Measurements from ENCODE around the gene GABRA5. TPM values are rescaled to one million over a fixed set of nuclear protein-coding genes. Genes with fewer than 3 reads are reported as not detected.

GABRA5 gene
- total RNA-seq, 2 donors from 2014 or later, result 3.8 to 4.4 TPM

GRCh38 chr15:26934848-26935247 lies 68.0 kb downstream of the GABRA5 start:
- no peaks in the 10 kb centered on the region for H3K4me1 Mint-ChIP-seq
- H3K4me1 ChIP-seq (ENCODE audit: control insufficient read depth, insufficient read depth, low read length), result no peaks in the 10 kb centered on the region
- no peaks in the 10 kb centered on the region for H3K9me3 ChIP-seq (ENCODE audit: control insufficient read depth, low read length)
- WGBS, 2 experiments (ENCODE audit: insufficient coverage in 1 of 2, insufficient read length in 1 of 2), result 88 to 97% methylated on average over 5 to 6 of the region's 6 CpGs
- H3K9me3 Mint-ChIP-seq, result no peaks in the 10 kb centered on the region
- no peak overlapping the region for H3K9ac ChIP-seq (ENCODE audit: extremely low read depth, low read length, poor library complexity, severe bottlenecking)
- H3K36me3 Mint-ChIP-seq (ENCODE audit: low read depth), result no peaks in the 10 kb centered on the region
- no peaks in the 10 kb centered on the region for H3K27me3 Mint-ChIP-seq (ENCODE audit: insufficient read depth)
- H3K4me3 ChIP-seq (ENCODE audit: low read length), result no peak overlapping the region
- H3K27me3 ChIP-seq (ENCODE audit: control insufficient read depth, insufficient read depth, low read length, poor library complexity, severe bottlenecking), result no peaks in the 10 kb centered on the region
- H3K27ac Mint-ChIP-seq, result no peak overlapping the region
- TF ChIP-seq CTCF (conservative IDR thresholded peaks at IDR 0.05), result no peak
- no peak for DNase-seq
- no peak overlapping the region for H3K27ac ChIP-seq (ENCODE audit: low read depth, low read length)
- no peak overlapping the region for H3K4me3 Mint-ChIP-seq
- H3K36me3 ChIP-seq (ENCODE audit: control insufficient read depth, insufficient read depth, low read length), result no peaks in the 10 kb centered on the region

DNA sequence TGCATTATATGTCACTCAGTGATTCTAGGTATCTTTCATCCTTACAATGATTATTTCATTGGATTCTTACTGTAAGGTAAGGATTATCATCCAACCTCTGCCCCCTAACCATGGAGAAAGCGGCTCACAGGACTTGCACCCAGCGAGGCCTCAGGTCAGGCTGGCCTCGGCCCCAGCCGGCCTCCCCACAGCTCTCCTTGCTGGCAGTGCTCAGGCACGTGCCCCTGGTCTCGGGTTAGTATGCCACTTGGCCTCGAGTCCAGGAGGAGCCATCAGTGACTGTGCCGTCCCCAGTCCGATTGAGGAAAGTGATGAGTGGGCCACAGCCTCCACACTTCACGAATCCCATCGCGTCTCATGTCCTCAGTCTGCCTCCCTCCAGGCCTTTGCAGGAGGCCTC lies 68.5 kb downstream of the GABRA5 start:
- WGBS, 2 experiments (ENCODE audit: insufficient coverage in 1 of 2, insufficient read length in 1 of 2), result 96% methylated on average over 12 of the region's 12 CpGs
- H3K4me1 Mint-ChIP-seq, result no peaks in the 10 kb centered on the region
- no peak overlapping the region for H3K4me3 ChIP-seq (ENCODE audit: low read length)
- no peak for DNase-seq
- H3K4me3 Mint-ChIP-seq, result no peak overlapping the region
- H3K36me3 ChIP-seq (ENCODE audit: control insufficient read depth, insufficient read depth, low read length), result no peaks in the 10 kb centered on the region
- no peaks in the 10 kb centered on the region for H3K9me3 Mint-ChIP-seq
- no peaks in the 10 kb centered on the region for H3K9me3 ChIP-seq (ENCODE audit: control insufficient read depth, low read length)
- no peak overlapping the region for H3K27ac ChIP-seq (ENCODE audit: low read depth, low read length)
- H3K27me3 ChIP-seq (ENCODE audit: control insufficient read depth, insufficient read depth, low read length, poor library complexity, severe bottlenecking), result no peaks in the 10 kb centered on the region
- no peak overlapping the region for H3K27ac Mint-ChIP-seq
- no peaks in the 10 kb centered on the region for H3K36me3 Mint-ChIP-seq (ENCODE audit: low read depth)
- H3K9ac ChIP-seq (ENCODE audit: extremely low read depth, low read length, poor library complexity, severe bottlenecking), result no peak overlapping the region
- no peaks in the 10 kb centered on the region for H3K4me1 ChIP-seq (ENCODE audit: control insufficient read depth, insufficient read depth, low read length)
- no peaks in the 10 kb centered on the region for H3K27me3 Mint-ChIP-seq (ENCODE audit: insufficient read depth)
- TF ChIP-seq CTCF (conservative IDR thresholded peaks at IDR 0.05), result no peak

DNA sequence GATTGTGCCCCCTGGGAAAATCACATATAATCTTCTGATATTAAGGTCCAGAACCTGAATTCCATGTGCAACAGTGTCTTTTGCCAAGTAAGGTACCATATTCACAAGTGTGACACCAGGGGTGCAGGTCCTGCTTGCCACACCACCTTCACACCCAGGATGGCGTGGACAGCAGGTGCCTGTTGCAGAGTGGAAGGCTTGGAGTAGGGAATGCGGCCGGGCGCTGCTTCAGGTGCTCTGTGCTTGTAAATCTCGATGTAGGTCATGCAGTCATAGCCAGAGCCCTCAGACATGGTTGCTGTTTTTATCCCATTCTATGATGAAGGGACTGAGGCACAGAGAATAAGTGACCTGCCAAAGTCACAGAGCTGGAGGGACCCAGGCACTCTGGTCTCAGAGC lies 69.6 kb downstream of the GABRA5 start:
- no peaks in the 10 kb centered on the region for H3K36me3 Mint-ChIP-seq (ENCODE audit: low read depth)
- no peak for TF ChIP-seq CTCF (conservative IDR thresholded peaks at IDR 0.05)
- Histone ChIP-seq H3K4me3 (ENCODE audit: low read length) (no peak overlapping the region), H3K9ac (ENCODE audit: extremely low read depth, low read length, poor library complexity, severe bottlenecking) (no peak overlapping the region), H3K36me3 (ENCODE audit: control insufficient read depth, insufficient read depth, low read length) (no peaks in the 10 kb centered on the region), H3K27me3 (ENCODE audit: control insufficient read depth, insufficient read depth, low read length, poor library complexity, severe bottlenecking) (no peaks in the 10 kb centered on the region), H3K9me3 (ENCODE audit: control insufficient read depth, low read length) (no peaks in the 10 kb centered on the region), H3K27ac (ENCODE audit: low read depth, low read length) (no peak overlapping the region), H3K4me1 (ENCODE audit: control insufficient read depth, insufficient read depth, low read length) (no peaks in the 10 kb centered on the region)
- no peak for DNase-seq
- H3K4me3 Mint-ChIP-seq, result no peak overlapping the region
- H3K4me1 Mint-ChIP-seq, result no peaks in the 10 kb centered on the region
- H3K27ac Mint-ChIP-seq, result no peak overlapping the region
- no peaks in the 10 kb centered on the region for H3K27me3 Mint-ChIP-seq (ENCODE audit: insufficient read depth)
- no peaks in the 10 kb centered on the region for H3K9me3 Mint-ChIP-seq
- WGBS, 2 experiments (ENCODE audit: insufficient coverage in 1 of 2, insufficient read length in 1 of 2), result 95 to 97% methylated on average over 5 of the region's 5 CpGs

Data from endodermal cell (in vitro differentiated cells).